ENCODE data around the gene ZCCHC17.
"Not testable (repeated sequence)": the region's sequence is repeated elsewhere in the genome, so short reads cannot be mapped to it uniquely, and the experiment has no call there.

Gene ZCCHC17

DNA sequence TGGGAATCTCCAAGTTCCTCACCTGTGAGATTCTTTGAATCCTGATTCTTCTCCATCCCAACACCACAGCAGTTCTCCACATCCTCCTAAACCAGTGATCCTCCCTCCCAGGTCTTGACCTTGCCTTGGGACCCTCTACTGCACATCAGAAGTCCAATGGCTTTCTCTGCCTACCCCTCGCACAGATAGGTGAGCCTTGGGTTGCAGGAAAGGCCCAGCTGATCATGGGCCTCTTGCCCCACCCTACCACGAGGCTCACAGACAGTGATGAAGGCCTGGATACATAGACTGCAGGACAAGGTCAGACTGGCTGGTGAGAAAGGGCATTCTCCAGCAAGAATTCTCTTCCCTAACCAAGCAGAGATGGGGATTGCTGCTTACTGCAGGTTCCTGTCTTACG is 75.2 kb downstream of the ZCCHC17 start:
- no peak for DNase-seq

DNA sequence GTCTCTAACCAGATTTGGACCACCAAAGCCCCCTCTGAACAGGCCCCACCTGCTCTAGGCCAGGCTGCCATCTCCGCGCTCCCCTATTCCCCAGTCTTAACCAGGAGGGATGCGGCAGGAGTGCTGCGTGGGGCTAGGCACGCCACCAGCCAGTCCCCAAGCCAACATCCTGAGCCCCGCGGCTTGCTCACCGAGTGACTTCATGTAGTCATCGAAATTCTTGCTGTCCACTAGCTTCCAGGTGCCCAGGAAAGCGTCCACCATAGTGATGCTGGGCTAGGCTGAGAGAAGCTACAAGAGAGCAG is 75.9 kb downstream of the ZCCHC17 start:
- no peak for DNase-seq

DNA sequence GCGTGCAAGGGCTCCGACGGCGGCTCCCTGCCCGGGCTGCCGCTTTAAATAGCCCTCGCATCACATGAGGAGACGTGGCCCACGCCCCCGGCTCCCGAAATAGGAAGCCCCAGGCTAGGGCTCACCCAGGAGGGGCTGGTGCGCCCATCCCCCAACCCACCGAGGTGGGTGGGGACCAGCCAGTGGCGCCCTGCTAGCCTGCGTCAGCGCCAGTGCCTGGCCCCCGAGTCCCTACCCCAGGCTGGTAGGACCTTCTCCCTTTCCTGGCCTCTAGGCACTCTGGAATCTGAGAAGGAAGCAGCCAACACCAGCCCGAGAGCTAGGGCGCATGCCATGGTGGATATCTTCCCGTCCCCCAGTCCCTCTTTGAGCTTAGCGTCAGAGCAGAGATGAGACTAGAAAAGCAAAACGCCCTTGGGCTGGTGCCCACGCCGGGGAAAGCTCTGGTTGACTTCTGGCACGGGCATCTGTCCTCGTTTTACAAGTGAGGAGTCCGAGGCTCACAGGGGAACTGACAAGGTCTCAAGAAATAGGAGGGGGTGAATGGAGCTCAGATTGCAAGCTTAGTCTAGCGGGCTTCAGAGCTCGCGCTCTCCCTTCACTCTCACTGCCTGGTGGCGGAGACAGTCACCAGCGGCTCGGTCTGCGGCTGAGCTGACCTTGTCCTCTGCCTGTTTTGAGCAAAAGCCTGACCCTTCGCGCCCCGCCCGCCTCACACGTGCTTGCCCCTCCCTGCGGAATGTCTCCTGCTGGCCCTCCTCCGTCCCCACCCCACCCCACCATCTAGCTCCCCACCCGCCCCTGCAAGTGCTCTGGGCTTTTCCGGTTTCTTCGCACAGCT is 76.4 kb downstream of the ZCCHC17 start, which contains the start of gene FABP3:
Gene FABP3, minus strand, starts transcription at position 21 of the 841 bp plus-strand sequence. CDS start 62 bp downstream, outside the sequence.
- DNase-seq = peak; percentile 59

DNA sequence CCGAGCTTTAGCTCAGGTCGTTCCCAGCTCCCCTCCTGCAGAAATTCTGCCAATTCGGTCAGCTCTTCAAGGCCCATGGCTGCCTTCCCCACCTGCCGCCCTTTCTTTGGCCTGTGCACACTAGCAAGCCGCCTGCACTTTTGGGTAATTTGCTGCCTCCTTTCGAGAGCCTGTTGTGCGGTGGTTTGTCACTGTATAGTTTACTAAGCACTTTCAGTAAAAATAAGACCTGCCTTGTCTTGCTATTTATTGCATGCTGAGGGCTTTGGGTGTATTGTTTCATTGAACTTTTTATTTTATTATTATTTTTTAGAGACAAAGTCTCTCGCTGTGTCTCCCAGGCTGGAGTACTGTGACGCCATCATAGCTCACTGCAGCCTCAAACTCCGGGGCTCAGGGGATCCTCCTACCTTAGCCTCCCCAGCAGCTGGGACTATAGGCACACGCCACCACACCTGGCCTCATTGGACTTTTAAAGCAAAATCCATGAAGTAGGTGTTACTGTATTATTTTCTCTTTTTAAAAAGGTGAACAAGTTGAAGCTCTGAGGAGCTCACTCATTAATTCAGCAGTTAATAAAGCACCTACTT is 77.2 kb downstream of the ZCCHC17 start:
- no peak for DNase-seq

DNA sequence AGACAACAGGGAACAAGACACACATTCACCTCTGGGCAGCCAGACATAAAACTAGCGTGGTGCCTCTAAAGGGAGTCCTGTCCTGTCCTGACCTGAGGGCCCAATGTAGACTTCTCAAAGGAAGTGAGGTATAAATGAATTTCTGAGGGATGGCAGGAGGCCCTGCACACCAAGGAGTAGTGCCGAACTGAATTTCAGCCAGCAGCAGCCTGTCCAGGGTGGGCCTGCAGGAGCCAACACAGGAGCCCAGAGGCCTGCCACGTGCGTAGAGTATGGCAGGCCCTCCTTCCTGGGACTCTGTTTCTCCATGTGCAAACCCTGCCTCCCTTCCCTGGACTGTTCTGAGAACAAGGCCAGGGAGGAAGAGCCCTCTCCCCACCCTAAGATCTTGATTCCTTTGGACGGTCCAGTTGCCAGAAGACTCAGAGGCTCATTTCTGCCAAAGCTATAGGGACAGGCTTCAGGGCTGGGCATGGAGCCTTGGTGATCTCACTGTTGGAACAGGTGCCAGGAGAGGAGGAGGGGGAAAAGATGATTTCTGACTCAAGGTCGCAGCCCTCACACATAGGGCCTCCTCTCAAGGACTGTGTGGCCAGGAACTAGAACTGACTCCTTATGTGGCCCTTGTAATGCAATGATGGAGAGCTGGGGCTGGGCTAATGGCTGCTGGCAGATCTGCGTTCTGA is 77.8 kb downstream of the ZCCHC17 start:
- no peak for DNase-seq

DNA sequence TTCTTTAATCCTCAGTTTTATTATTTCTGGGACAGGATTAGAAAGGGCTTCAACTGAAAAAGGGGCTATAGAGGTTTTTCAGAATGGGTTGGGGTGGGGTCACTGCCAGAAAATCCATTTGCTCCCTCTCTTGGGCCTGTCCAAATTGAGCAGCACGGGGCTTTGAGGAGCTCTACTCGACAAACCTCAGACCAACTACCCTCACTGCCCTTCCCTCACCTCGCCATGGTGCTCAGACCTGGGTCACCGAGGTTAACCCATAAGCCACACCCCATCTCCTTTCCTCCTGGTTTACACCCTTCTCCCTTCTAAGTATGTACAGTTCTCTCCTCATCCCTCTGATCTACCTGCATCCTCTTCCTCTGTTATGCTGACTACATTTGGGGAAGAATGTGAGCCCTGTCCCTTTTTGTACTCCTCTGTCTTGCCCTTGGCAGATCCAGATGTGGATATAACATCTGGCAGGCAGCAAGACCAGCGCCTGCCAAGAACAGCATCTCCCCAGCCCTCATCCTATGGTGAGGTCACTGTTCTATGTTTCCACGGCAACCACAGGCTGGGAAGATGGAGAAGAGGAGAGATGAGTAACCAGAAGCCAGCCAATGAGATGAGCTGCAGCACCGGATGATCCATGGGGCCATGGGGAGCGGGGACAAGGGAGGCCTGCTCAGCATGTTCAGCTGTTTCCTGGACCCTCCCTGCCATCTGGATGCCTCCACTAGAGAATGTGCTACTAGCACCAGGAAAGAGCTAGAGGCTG is 79.7 kb downstream of the ZCCHC17 start:
- DNase-seq = peak; percentile 54

DNA sequence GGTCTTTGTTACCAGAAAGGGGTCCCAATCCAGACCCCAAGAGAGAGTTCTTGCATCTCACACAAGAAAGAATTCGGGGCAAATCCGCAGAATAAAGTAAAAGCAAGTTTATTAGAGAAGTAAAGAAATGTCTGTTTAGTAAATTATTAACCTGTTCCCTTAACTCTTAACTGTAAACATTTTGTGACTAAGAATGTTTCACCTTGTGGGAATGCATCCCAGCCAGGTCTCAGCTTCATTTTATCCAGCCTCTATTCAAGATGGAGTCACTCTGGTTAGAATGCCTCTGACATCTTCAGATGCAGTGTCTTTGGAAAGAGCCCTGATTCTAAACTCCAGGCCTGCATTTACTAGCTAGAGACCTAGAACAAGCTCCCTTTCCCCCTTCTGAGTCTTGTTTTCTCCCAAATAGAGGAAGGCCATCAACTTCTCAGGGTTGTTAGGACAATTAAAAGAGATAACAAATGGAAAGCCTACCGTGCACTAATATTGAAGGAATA is 80.6 kb downstream of the ZCCHC17 start:
- DNase-seq = no peak

DNA sequence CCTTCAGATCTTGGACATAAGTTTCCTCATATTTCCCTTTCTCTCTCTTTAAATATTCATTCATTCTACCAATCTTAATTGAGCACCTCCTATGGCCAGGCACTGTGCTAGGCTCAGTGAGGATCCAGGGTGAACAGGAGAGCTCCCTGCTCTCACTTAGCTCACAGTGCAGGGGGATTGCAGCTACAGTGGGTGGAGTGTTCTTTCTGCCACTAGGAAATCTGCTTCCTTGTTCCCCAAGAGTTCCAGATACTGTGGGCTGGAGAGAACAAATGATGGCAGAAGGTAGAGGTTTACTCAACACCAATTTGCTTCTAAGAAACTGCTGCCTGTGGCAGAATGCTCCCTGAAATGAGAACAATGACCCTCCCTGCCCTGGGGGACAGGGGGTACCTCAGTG is 81.2 kb downstream of the ZCCHC17 start:
- DNase-seq = no peak

DNA sequence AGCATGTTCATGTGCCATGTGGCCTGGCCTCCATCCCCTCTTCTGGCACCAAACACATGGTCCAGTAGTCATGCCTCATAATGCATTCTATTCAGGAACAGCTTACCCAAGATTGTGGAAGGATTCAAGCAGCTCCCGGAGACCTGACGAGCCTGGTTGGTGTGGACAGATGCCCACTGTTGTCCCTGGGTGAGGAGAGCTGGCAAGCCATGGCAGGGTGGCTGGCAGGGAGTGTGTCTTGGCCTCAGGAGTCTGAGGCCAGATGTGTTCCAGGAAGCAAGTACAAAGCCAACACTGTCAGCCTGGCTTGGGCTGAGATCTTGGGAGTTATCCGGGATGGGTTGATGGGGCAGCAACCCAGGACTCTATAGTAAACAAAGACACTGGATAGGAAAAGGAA is 83.3 kb downstream of the ZCCHC17 start:
- DNase-seq = no peak

DNA sequence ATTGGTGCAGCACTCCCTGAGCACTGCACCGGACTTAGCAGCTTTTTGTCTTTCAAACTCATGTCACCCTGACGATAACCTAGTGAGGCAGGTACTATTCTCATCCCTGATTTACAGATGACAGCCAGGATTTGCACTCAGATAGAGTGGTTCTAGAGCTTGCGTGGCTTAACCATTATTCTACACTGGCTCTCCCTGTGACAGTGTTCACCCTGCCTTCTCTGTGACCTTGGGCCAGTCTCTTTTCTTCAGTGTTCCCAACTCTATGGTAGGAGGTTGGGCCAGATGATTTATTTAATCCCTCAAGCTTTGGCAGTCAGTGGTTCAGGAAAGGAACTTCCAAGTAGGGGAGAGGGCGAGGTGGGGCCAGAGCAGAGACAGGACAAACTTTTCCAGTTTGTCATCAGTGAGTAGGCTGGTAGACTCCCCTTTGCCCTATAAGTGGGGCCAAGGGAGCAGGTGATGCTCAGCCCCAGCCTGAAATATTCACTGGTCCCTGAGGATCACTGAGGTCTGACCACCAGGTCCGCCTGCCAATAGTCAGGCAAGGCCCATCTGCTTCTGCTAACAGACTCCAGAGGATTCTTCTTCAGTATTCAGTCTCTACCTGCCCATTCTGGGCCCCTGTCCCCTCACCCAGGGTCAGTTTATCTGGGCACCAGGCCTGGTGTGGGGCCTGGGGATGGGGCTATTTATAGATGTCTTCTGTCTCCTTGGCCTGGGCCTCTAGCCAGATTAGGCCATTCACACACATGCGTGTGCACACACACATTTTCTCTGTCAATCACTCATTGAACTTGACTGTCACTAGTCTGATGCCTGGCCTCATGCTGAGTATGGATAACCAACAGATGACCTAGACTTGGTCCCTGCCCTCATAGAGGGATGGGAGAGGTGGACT is 84.8 kb downstream of the ZCCHC17 start:
- DNase-seq = no peak

DNA sequence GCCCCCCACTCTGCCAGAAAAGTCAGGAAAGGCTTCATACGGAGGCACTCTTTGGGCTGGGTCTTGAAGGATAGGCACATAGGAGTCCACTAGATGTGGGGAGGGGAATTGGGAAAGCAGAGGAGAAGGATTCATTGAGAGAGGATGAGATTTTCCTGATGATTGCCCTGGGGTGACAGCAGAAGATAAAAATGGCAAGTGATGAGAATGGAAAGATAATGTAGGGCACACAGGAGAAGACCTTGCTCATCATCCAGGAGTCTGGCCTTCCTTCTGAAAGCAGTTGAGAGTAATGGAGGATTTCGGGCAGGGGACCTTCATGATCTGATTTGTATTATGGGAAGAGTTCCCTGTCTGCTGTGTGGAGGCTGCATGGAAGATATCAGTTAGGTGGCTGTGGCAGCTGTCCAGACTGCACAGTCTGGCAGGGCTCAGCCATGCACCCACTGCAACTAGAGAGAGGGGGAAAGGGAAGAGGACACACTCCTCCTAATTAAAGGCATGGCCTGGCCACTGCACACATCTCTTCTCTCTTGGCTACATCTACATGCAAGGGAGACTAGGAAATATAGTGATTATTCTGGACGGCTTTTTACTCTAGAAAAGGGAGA is 85.7 kb downstream of the ZCCHC17 start:
- no peak for DNase-seq

DNA sequence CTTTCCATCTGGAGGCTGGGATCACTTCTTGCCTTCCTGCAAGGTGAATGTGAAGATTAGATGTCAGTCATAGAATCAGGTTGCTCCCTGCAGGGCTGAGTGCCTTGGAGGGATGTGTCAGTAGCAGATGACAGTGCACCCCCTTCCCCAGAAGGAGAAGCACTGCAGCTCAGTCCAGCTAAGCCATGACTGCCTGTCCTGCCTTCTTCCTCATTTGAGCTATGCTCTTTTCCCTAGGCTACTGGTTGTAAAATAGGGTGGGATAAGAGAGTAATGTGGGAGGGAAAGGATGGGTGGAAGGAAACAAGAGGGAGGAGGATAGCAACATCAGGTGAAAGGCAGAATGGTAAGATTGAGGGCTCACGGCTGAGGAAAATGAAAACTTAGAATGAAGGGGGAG is 87.1 kb downstream of the ZCCHC17 start:
- DNase-seq = no peak

DNA sequence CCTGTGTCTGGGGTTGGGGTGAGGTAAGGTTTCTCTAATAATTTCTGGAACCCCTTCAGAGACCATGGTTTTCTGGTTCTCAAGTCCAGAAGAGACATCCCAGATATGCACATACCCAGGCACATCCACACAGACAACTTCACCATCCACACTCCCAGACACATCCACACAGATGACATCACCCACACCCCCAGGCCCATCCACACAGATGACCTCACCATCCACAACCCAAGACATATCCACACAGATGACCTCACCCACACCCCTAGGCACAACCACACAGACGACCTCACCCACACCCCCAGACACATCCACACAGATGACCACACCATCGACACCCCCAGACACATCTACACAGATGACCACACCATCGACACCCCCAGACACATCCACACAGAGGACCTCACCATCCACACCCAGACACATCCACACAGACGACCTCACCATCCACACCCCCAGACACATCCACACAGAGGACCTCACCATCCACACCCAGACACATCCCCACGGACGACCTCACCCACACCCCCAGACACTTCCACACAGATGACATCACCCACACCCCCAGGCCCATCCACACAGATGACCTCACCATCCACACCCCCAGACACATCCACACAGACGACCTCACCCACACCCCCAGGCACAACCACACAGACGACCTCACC is 89.9 kb downstream of the ZCCHC17 start:
- DNase-seq = not testable (repeated sequence)

DNA sequence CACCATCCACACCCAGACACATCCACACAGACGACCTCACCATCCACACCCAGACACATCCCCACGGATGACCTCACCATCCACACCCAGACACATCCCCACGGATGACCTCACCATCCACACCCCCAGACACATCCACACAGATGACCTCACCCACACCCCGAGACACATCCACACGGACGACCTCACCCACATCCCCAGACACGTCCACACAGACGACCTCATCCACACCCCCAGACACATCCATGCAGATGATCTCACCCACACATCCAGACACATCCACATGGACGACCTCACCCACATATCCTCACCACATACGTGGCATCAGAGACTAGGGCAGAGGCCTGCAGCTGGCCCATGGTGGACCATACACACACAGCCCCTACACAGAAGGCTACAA is 90.8 kb downstream of the ZCCHC17 start:
- no peak for DNase-seq

DNA sequence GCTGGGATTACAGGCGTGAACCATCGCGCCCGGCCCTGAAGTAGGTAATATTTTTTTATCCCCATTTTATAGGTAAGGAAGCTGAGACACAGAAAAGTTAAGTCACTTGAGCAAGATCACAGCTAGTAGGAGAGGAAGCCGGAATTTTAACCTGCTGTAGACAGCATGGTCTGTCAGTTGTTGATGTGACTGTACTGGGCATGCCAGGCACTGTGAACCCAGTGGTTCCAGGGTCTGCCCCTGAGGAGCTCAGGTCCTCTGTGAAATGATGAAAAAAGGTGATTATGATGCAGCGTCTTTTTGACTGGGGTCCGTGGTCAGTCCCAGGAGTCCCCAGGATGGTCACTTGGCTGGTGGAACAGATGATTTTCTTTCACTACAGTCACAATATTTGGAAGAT is 92.8 kb downstream of the ZCCHC17 start:
- no peak for DNase-seq

DNA sequence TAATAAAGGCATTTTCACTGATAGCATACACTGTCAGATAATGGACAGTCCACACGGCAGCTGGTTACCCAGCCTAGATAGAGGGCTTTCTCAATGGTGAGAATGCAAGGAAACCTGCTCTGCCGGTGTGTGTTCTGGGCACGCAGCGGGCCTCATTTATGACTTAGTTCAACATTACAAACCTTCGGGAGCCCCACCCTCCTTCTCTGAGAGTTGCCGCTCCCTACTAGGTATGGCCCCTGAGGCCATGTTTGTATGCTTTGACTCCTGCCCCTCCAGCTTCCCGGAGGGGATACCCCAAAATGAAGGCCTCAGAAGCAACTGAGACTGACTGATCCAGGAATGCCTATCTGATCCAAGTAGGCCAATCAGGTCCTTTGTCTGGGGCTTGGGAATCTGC is 93.2 kb downstream of the ZCCHC17 start:
- no peak for DNase-seq

DNA sequence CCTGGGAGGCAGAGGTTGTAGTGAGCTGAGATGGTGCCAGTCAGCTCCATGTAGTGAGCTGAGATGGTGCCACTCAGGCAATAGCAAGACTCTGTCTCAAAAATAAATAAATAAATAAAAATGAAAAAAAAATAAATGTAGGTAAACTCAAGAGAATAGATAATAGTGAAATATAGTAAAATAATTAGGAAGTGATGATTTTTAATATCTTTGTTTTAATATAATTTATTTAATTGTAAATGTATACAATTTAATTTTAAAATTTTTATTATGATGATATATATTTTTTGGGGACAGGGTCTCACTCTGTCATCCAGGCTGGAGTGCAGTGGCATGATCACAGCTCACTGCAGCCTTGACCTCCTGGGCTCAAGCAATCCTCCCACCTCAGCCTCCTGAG is 96.6 kb downstream of the ZCCHC17 start:
- DNase-seq = no peak

DNA sequence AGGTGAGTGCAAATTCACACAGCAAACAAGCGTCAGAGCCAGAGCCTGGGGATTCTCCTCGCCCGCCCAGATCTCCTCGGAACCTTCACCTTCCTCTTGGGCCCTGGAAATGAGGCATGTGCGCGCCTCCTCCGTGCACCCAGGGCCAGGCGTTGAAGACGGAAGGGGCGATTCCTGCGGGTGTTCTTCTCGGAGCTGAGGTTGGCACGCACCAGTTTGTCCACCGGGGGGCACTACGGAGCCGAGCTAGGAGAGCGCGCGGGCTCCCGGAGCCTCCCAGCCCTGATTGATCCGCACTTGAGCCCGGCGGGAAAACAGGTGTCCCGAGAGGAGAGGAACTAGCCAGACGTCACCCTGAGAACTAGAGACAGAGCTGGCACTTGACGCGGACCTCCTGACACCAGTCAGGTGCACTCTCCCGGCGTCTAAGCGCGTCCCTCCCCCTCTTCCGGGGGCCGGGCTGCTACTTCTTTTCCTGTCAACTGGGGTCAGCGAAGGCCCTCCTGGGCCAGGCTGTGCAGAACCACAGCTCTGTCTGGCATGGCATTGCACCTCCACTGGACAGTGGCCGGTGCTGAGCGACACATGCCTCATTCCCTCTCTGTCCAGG is 97.9 kb downstream of the ZCCHC17 start:
- peak; percentile 89 for DNase-seq

DNA sequence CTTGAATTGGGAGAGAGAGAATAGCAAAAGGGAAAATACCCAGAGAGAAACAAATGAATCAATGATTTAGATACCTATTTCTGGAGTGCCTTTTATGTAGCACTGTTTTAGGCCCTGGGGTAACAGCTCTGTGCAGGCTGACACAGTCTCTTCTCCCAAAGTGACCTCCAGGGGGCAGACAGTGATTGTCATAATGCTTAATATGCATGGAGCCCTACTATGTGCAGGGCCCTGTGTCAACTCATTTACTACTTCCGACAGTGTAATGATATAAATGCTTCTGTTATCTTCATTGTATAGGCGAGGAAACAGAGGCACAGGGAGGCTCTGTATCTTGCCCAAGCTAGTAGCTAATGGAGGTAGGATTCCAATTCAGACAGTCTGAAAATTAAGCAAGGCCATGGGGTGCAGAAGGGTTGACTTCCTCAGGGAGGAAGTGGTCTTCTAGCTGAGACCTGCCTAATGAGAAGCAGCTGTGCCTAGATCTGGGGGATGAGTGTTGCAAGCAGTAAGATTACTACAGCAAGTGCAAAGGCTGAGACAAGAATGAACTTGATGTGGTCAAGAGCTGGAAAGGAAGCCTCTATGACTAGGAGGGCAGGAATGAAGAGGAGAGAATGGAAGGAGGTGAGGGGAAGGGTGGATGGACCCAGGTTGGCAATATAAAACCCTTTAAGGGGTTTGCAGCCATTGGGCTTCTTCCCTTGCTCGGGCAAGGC is 100.0 kb downstream of the ZCCHC17 start:
- no peak for DNase-seq

All from DMS79 (cell line).